HepG2 (cell line): ENCODE data around the gene GMPPB. TPM values are rescaled to one million over a fixed set of nuclear protein-coding genes. Genes with fewer than 3 reads are reported as not detected.
A peak's percentile ranks its signal among the peaks of the same experiment; 100 is the strongest.

Experiments
- CBX2 ChIP-seq, 2 experiments: fragments of 200-600 bp in 1 of 2; sonication (generic); formaldehyde crosslinking in 1 of 2; IDR thresholded peaks; 2 replicates each; pipeline versions ENCODE4 v1.7.0 to v1.8.1; 2018 to 2022; ENCODE audit warnings: low read depth in 2 of 2, low read length in 1 of 2, mild to moderate bottlenecking in 1 of 2, missing genetic modification reagents in 1 of 2
- NONO ChIP-seq, 2 experiments: fragments of 450-650 bp in 1 of 2; sonication (generic) in 1 of 2; formaldehyde crosslinking in 1 of 2; IDR thresholded peaks in 1 of 2; conservative IDR thresholded peaks in 1 of 2; 2 replicates each; pipeline versions ENCODE4 v1.6.1 to v1.8.0; 2017 to 2022; ENCODE audit warnings: mild to moderate bottlenecking in 1 of 2, missing genetic modification reagents in 1 of 2, moderate library complexity in 1 of 2
- PITX1 ChIP-seq: sonication (generic); formaldehyde crosslinking; IDR thresholded peaks from 2 replicates; pipeline ENCODE4 v1.5.1; 2020; ENCODE audit warnings: mild to moderate bottlenecking, missing genetic modification reagents
- RAD51 ChIP-seq: fragments of 450-650 bp; IDR thresholded peaks from 2 replicates; pipeline ENCODE4 v1.6.1; 2016; ENCODE audit warnings: borderline replicate concordance
- TOE1 ChIP-seq: sonication (generic); formaldehyde crosslinking; IDR thresholded peaks from 2 replicates; pipeline ENCODE4 v1.4.0; 2020; ENCODE audit warnings: mild to moderate bottlenecking, missing genetic modification reagents
- ZFP1 ChIP-seq: IDR thresholded peaks from 2 replicates; pipeline ENCODE4 v1.6.1; 2016
- polyA plus RNA-seq, 8 experiments: library from polyadenylated mRNA; depleted of rRNA in 3 of 8; stranded (reverse) in 7 of 8; unstranded in 1 of 8; fragments of >200 nt; fragmentation: Illumina TruSeq in 4 of 8; extraction: Trizol in 4 of 8; gene quantifications; 2 replicates each; pipeline versions ENCODE4 v1.2.1 to v1.2.3, GENCODE V29; 2011 to 2016; ENCODE audit warnings: low read depth in 4 of 8, missing spikeins in 1 of 8, mixed read lengths in 1 of 8; ENCODE audit not compliant: insufficient read depth in 1 of 8
- total RNA-seq, 5 experiments: library from RNA; depleted of rRNA; stranded (reverse); fragments of >200 nt; fragmentation: Illumina TruSeq; extraction: Trizol; gene quantifications; 2 replicates each; pipeline ENCODE4 v1.2.3, GENCODE V29; 2016; ENCODE audit warnings: low read depth in 1 of 5
- TF ChIP-seq, protein P1 (sequence below): sonication (generic); formaldehyde crosslinking; IDR thresholded peaks from 2 replicates; pipeline ENCODE4 v1.4.0; 2020; ENCODE audit warnings: mild to moderate bottlenecking, missing genetic modification reagents
- TF ChIP-seq, protein P2 (sequence below): IDR thresholded peaks from 2 replicates; pipeline ENCODE4 v1.6.1; 2012; ENCODE audit warnings: low read depth, low read length, improper control_type of control experiment
- TF ChIP-seq, protein P3 (sequence below): IDR thresholded peaks from 2 replicates; pipeline ENCODE4 v1.6.1; 2016; ENCODE audit warnings: low read depth, control low read depth
- TF ChIP-seq, protein P4 (sequence below): sonication (generic); formaldehyde crosslinking; conservative IDR thresholded peaks from 2 replicates; pipeline ENCODE4 v1.4.0; 2020; ENCODE audit warnings: missing genetic modification reagents
- TF ChIP-seq, protein P5 (sequence below): IDR thresholded peaks from 2 replicates; pipeline ENCODE4 v1.6.1; 2016

Gene GMPPB
- total and polyA plus RNA-seq, 2 of the 13 experiments (the other 11 are each of a cell fraction or from before 2014, with no cell fraction given): 6.5 to 23.1 TPM

DNA sequence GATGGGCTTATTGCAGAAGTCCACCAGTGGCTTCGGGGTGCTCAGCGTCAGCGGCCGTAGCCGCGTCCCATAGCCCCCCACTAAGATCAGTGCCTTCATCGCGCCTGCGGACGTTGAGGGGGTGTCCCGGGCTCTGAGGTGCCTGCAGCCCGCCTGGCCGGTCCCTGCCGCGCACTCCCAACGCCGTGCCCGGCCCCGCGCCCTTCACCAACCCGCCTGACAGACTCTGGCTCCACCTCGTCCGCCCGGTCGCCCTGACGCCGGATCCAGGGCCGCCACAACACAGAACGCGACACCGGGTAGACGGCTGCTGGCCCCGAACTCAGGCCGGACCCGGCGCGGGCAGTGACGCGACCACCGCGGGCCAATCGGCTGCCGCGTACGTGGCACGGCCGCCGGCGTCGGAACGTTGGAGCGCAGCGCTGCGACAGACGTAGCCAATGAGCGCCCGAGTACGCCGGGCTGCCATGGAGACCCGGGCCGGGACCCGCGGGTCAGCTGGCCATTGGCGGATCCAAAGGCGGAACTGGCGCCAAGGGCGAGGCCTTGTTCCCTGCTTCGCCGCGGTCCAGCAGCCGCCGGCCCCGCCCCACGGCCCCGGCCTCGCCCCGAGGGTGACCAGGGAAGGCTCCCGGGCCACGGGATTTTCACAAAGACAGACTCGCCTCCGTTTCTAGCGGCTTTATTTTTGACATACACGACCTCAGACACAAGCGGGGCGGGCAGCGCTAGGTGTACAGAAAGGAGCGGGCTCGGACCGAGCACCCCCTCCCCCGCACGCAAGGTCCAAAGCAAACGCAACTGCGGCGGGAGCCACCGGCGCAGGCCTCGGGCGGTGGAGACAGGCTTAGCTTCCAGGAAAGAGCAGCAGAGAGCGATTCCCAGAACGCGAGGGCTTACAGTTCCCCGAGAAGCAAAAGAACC is at the start of gene GMPPB (continued):
- TF ChIP-seq, protein P1, sequence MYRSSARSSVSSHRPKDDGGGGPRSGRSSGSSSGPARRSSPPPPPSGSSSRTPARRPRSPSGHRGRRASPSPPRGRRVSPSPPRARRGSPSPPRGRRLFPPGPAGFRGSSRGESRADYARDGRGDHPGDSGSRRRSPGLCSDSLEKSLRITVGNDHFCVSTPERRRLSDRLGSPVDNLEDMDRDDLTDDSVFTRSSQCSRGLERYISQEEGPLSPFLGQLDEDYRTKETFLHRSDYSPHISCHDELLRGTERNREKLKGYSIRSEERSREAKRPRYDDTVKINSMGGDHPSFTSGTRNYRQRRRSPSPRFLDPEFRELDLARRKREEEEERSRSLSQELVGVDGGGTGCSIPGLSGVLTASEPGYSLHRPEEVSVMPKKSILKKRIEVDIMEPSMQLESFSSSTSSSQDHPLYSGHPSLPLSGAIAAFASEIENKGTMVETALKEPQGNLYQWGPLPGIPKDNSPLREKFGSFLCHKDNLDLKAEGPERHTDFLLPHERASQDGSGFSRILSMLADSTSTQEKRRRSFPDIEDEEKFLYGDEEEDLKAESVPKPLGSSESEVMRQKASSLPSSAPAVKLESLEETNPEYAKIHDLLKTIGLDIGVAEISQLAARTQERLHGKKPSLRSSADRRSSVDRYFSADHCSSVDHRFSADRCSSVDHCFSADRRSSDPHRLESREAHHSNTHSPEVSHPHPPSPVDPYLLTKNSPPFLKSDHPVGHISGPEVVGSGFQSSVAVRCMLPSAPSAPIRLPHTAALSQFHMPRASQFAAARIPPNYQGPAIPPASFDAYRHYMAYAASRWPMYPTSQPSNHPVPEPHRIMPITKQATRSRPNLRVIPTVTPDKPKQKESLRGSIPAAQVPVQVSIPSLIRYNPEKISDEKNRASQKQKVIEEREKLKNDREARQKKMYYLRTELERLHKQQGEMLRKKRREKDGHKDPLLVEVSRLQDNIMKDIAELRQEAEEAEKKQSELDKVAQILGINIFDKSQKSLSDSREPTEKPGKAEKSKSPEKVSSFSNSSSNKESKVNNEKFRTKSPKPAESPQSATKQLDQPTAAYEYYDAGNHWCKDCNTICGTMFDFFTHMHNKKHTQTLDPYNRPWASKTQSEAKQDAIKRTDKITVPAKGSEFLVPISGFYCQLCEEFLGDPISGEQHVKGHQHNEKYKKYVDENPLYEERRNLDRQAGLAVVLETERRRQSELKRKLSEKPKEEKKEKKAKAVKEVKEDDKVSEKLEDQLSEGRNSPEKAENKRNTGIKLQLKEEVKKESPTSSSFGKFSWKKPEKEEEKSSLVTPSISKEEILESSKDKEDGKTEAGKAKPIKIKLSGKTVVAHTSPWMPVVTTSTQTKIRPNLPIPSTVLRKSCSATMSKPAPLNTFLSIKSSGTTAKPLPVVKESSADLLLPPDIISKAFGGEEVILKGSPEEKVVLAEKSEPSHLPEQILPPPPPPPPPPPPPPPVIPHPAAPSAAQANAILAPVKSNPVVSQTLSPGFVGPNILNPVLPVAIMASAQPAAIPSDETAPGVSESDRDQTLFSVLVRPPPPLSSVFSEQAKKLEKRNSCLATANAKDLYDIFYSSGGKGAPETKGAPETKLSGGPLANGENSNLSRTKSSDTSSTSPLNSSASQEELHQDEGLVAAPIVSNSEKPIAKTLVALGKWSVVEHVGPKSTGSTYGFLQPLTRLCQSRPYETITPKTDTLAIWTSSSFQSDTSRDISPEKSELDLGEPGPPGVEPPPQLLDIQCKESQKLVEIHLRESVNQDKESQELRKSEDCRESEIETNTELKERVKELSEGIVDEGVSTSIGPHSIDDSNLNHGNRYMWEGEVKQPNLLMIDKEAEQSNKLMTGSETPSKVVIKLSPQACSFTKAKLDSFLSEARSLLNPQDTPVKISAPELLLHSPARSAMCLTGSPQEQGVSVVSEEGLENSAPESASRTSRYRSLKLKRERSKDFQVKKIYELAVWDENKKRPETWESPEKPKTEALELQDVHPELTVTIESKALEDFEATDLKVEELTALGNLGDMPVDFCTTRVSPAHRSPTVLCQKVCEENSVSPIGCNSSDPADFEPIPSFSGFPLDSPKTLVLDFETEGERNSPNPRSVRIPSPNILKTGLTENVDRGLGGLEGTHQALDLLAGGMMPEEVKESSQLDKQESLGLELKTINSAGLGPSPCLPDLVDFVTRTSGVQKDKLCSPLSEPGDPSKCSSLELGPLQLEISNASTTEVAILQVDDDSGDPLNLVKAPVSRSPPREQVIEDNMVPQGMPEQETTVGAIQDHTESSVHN: no peak; the same call in 1 of the 2 replicates
- TF ChIP-seq, protein P2, sequence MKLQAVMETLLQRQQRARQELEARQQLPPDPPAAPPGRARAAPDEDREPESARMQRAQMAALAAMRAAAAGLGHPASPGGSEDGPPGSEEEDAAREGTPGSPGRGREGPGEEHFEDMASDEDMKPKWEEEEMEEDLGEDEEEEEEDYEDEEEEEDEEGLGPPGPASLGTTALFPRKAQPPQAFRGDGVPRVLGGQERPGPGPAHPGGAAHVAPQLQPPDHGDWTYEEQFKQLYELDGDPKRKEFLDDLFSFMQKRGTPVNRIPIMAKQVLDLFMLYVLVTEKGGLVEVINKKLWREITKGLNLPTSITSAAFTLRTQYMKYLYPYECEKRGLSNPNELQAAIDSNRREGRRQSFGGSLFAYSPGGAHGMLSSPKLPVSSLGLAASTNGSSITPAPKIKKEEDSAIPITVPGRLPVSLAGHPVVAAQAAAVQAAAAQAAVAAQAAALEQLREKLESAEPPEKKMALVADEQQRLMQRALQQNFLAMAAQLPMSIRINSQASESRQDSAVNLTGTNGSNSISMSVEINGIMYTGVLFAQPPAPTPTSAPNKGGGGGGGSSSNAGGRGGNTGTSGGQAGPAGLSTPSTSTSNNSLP: no peak
- TF ChIP-seq, protein P3, sequence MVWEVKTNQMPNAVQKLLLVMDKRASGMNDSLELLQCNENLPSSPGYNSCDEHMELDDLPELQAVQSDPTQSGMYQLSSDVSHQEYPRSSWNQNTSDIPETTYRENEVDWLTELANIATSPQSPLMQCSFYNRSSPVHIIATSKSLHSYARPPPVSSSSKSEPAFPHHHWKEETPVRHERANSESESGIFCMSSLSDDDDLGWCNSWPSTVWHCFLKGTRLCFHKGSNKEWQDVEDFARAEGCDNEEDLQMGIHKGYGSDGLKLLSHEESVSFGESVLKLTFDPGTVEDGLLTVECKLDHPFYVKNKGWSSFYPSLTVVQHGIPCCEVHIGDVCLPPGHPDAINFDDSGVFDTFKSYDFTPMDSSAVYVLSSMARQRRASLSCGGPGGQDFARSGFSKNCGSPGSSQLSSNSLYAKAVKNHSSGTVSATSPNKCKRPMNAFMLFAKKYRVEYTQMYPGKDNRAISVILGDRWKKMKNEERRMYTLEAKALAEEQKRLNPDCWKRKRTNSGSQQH (CRISPR knock-in tag): peak; percentile 35; the same call in 1 of the 2 replicates
- TF ChIP-seq CBX2 (IDR thresholded peaks at IDR 0.05; ENCODE audit: low read depth, low read length) (no peak), CBX2 (CRISPR knock-in tag; IDR thresholded peaks at IDR 0.05; ENCODE audit: low read depth) (no peak), TOE1 (no peak), ZFP1 (CRISPR knock-in tag) (no peak), NONO (IDR thresholded peaks at IDR 0.05) (no peak), NONO (CRISPR knock-in tag; conservative IDR thresholded peaks at IDR 0.05) (peak; percentile 91), RAD51 (no peak), PITX1 (CRISPR knock-in tag) (no peak)
- TF ChIP-seq, protein P4, sequence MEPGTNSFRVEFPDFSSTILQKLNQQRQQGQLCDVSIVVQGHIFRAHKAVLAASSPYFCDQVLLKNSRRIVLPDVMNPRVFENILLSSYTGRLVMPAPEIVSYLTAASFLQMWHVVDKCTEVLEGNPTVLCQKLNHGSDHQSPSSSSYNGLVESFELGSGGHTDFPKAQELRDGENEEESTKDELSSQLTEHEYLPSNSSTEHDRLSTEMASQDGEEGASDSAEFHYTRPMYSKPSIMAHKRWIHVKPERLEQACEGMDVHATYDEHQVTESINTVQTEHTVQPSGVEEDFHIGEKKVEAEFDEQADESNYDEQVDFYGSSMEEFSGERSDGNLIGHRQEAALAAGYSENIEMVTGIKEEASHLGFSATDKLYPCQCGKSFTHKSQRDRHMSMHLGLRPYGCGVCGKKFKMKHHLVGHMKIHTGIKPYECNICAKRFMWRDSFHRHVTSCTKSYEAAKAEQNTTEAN (CRISPR knock-in tag): no peak
- TF ChIP-seq, protein P5, sequence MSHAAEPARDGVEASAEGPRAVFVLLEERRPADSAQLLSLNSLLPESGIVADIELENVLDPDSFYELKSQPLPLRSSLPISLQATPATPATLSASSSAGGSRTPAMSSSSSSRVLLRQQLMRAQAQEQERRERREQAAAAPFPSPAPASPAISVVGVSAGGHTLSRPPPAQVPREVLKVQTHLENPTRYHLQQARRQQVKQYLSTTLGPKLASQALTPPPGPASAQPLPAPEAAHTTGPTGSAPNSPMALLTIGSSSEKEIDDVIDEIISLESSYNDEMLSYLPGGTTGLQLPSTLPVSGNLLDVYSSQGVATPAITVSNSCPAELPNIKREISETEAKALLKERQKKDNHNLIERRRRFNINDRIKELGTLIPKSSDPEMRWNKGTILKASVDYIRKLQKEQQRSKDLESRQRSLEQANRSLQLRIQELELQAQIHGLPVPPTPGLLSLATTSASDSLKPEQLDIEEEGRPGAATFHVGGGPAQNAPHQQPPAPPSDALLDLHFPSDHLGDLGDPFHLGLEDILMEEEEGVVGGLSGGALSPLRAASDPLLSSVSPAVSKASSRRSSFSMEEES (CRISPR knock-in tag): 0 out of 2 replicates have a peak, but pooled peaks have one; percentile 8
